CD4-positive, CD25-positive, alpha-beta regulatory T cell (primary cell): ENCODE results near the gene TEDC1. TPM values are rescaled to one million over a fixed set of nuclear protein-coding genes. Genes with fewer than 3 reads are reported as not detected.

ENCODE experiments used
- ATAC-seq, 2 donors: fragments of 150-1000 bp; cut with Tn5 transposase; one replicate each; pipeline ENCODE4 v1.10.0; 2021; ENCODE audit warnings: low read depth in 2 of 2, moderate number of reproducible peaks in 2 of 2, moderate library complexity in 1 of 2
- DNase-seq, 3 donors: peaks; one replicate each; pipeline versions ENCODE4 v3.0.0 to v3.0.0-alpha.2; 2012 to 2022; ENCODE audit warnings: mixed read lengths in 1 of 3
- H3K27ac ChIP-seq: one replicate; pipeline ENCODE4 v1.7.0; 2013; ENCODE audit warnings: mild to moderate bottlenecking, low read length; ENCODE audit not compliant: insufficient read depth, poor library complexity, severe bottlenecking
- H3K27me3 ChIP-seq: one replicate; pipeline ENCODE4 v1.7.0; 2013; ENCODE audit warnings: low read length; ENCODE audit not compliant: control insufficient read depth, insufficient read depth
- H3K36me3 ChIP-seq: one replicate; pipeline ENCODE4 v1.7.0; 2013; ENCODE audit warnings: mild to moderate bottlenecking, low read length, moderate library complexity; ENCODE audit not compliant: control insufficient read depth, insufficient read depth
- H3K4me1 ChIP-seq: 2 replicates; pipeline ENCODE4 v1.7.0; 2013; ENCODE audit warnings: mild to moderate bottlenecking, low read length; ENCODE audit not compliant: insufficient read depth, control insufficient read depth, poor library complexity, severe bottlenecking
- H3K4me3 ChIP-seq: one replicate; pipeline ENCODE4 v1.7.0; 2013; ENCODE audit warnings: low read depth, mild to moderate bottlenecking, low read length, moderate library complexity
- H3K9me3 ChIP-seq, 2 experiments: 1 replicate in 1 of 2; 2 replicates in 1 of 2; pipeline ENCODE4 v1.7.0; 2013; ENCODE audit warnings: low read length in 2 of 2, mild to moderate bottlenecking in 1 of 2, moderate library complexity in 1 of 2; ENCODE audit not compliant: control insufficient read depth in 2 of 2
- H3K27ac Mint-ChIP-seq, 3 donors: one replicate each; pipeline ENCODE4 v1.8.0; 2020 to 2022; ENCODE audit warnings: mild to moderate bottlenecking in 3 of 3, mixed read lengths in 3 of 3, moderate library complexity in 2 of 3
- H3K27me3 Mint-ChIP-seq: one replicate; pipeline ENCODE4 v1.8.0; 2022; ENCODE audit warnings: mild to moderate bottlenecking, mixed read lengths
- H3K36me3 Mint-ChIP-seq: one replicate; pipeline ENCODE4 v1.8.0; 2020; ENCODE audit warnings: mixed read lengths
- H3K4me1 Mint-ChIP-seq, 4 donors: one replicate each; pipeline ENCODE4 v1.8.0; 2020 to 2022; ENCODE audit warnings: mixed read lengths in 4 of 4, mild to moderate bottlenecking in 1 of 4
- H3K4me3 Mint-ChIP-seq, 4 donors: one replicate each; pipeline ENCODE4 v1.8.0; 2020 to 2022; ENCODE audit warnings: mild to moderate bottlenecking in 4 of 4, mixed read lengths in 4 of 4, moderate library complexity in 3 of 4
- H3K9me3 Mint-ChIP-seq, 7 donors: one replicate each; pipeline ENCODE4 v1.8.0; 2020 to 2022; ENCODE audit warnings: mixed read lengths in 7 of 7, mild to moderate bottlenecking in 3 of 7, moderate library complexity in 2 of 7
- polyA plus RNA-seq, 4 donors: library from polyadenylated mRNA; unstranded; fragments of 300-500 nt; fragmentation: Illumina TruSeq; gene quantifications; one replicate each; pipeline ENCODE4 v1.2.3, GENCODE V29; 2021
- total RNA-seq: library from RNA; stranded (reverse); gene quantifications from one replicate; pipeline ENCODE4 v1.2.3, GENCODE V29; 2022

Gene TEDC1
- total and polyA plus RNA-seq, 5 donors from 2014 or later: 5.5 to 118 (median 8.0) TPM

- Mint-ChIP-seq H3K4me1 (peaks cover 0 to 24% (median 6%) of the 10 kb centered on the region in 4 donors), H3K36me3 (no peaks in the 10 kb centered on the region), H3K9me3 (peaks cover 0 to 3% (median 0%) of the 10 kb centered on the region in 7 donors), H3K27me3 (peaks cover 43% of the 10 kb centered on the region), H3K4me3 (peak overlapping the region in 3 of 4 donors; percentile 51 to 81 (median 72)), H3K27ac (no peak overlapping the region)
- peak; percentile 65 to 66 for ATAC-seq
- Histone ChIP-seq H3K27me3 (peaks cover 3% of the 10 kb centered on the region), H3K4me1 (peaks cover 42% of the 10 kb centered on the region), H3K36me3 (no peaks in the 10 kb centered on the region), H3K27ac (no peak overlapping the region), H3K9me3 (no peaks in the 10 kb centered on the region), H3K4me3 (no peak overlapping the region)
- DNase-seq: peak; percentile 67 to 75 (median 74)
These were observed 37.0 kb downstream of the TEDC1 start for GRCh38 chr14:105527826-105528585.

GRCh38 chr14:105528586-105529318, 37.7 kb downstream of the TEDC1 start:
- no peak for ATAC-seq
- H3K27ac ChIP-seq: no peak overlapping the region
- peak overlapping the region; percentile 77 to 84 (median 80) for H3K4me3 Mint-ChIP-seq
- H3K36me3 ChIP-seq: no peaks in the 10 kb centered on the region
- no peaks in the 10 kb centered on the region for H3K36me3 Mint-ChIP-seq
- no peak for DNase-seq
- peak overlapping the region in 1 of 3 donors; percentile 60 for H3K27ac Mint-ChIP-seq
- H3K4me1 Mint-ChIP-seq: peaks cover 0 to 24% (median 3%) of the 10 kb centered on the region in 4 donors
- no peaks in the 10 kb centered on the region for H3K9me3 ChIP-seq
- peaks cover 37% of the 10 kb centered on the region for H3K27me3 Mint-ChIP-seq
- peaks cover 3% of the 10 kb centered on the region for H3K27me3 ChIP-seq
- H3K4me3 ChIP-seq: no peak overlapping the region
- H3K4me1 ChIP-seq: peaks cover 42% of the 10 kb centered on the region
- H3K9me3 Mint-ChIP-seq: peaks cover 0 to 3% (median 0%) of the 10 kb centered on the region in 7 donors

- peaks cover 3% of the 10 kb centered on the region for H3K27me3 ChIP-seq
- H3K4me3 ChIP-seq: no peak overlapping the region
- peak in 1 of 3 donors; percentile 39 for DNase-seq
- Mint-ChIP-seq H3K9me3 (peaks cover 0 to 3% (median 0%) of the 10 kb centered on the region in 7 donors), H3K4me1 (peaks cover 0 to 24% (median 3%) of the 10 kb centered on the region in 4 donors), H3K27ac (peak overlapping the region in 1 of 3 donors; percentile 60), H3K4me3 (peak overlapping the region; percentile 77 to 84 (median 80)), H3K36me3 (no peaks in the 10 kb centered on the region), H3K27me3 (peaks cover 36% of the 10 kb centered on the region)
- H3K9me3 ChIP-seq: no peaks in the 10 kb centered on the region
- ATAC-seq: no peak
- no peaks in the 10 kb centered on the region for H3K36me3 ChIP-seq
- peaks cover 42% of the 10 kb centered on the region for H3K4me1 ChIP-seq
- H3K27ac ChIP-seq: no peak overlapping the region
These were observed 38.2 kb downstream of the TEDC1 start for GRCh38 chr14:105529319-105529568.

GRCh38 chr14:105529569-105530284, 38.7 kb downstream of the TEDC1 start:
- Histone ChIP-seq H3K27ac (no peak overlapping the region), H3K4me1 (peaks cover 42% of the 10 kb centered on the region), H3K9me3 (no peaks in the 10 kb centered on the region), H3K4me3 (no peak overlapping the region), H3K36me3 (no peaks in the 10 kb centered on the region), H3K27me3 (no peaks in the 10 kb centered on the region)
- ATAC-seq: peak; percentile 9 to 17
- Mint-ChIP-seq H3K27ac (peak overlapping the region in 1 of 3 donors; percentile 60), H3K27me3 (peaks cover 32% of the 10 kb centered on the region), H3K9me3 (peaks cover 0 to 3% (median 0%) of the 10 kb centered on the region in 7 donors), H3K4me1 (peaks cover 0 to 24% (median 3%) of the 10 kb centered on the region in 4 donors), H3K4me3 (peak overlapping the region; percentile 77 to 84 (median 80)), H3K36me3 (no peaks in the 10 kb centered on the region)
- peak in 1 of 3 donors; percentile 31 for DNase-seq

- Mint-ChIP-seq H3K36me3 (no peaks in the 10 kb centered on the region), H3K27ac (peak overlapping the region in 1 of 3 donors; percentile 51), H3K9me3 (peaks cover 0 to 3% (median 0%) of the 10 kb centered on the region in 7 donors), H3K27me3 (peaks cover 25% of the 10 kb centered on the region), H3K4me3 (peak overlapping the region; percentile 41 to 75 (median 58)), H3K4me1 (peaks cover 0 to 24% (median 3%) of the 10 kb centered on the region in 4 donors)
- no peaks in the 10 kb centered on the region for H3K36me3 ChIP-seq
- ATAC-seq (no peak), DNase-seq (no peak)
- no peaks in the 10 kb centered on the region for H3K9me3 ChIP-seq
- H3K27ac ChIP-seq: no peak overlapping the region
- no peak overlapping the region for H3K4me3 ChIP-seq
- no peaks in the 10 kb centered on the region for H3K27me3 ChIP-seq
- peaks cover 42% of the 10 kb centered on the region for H3K4me1 ChIP-seq
These were observed 39.4 kb downstream of the TEDC1 start for GRCh38 chr14:105530285-105531087.

- Histone ChIP-seq H3K4me3 (no peak overlapping the region), H3K36me3 (no peaks in the 10 kb centered on the region), H3K27me3 (no peaks in the 10 kb centered on the region), H3K4me1 (peaks cover 38% of the 10 kb centered on the region), H3K9me3 (no peaks in the 10 kb centered on the region), H3K27ac (no peak overlapping the region)
- no peak for DNase-seq
- peaks cover 19% of the 10 kb centered on the region for H3K27me3 Mint-ChIP-seq
- no peak overlapping the region for H3K27ac Mint-ChIP-seq
- H3K9me3 Mint-ChIP-seq: peaks cover 0 to 3% (median 0%) of the 10 kb centered on the region in 7 donors
- no peaks in the 10 kb centered on the region for H3K36me3 Mint-ChIP-seq
- no peak for ATAC-seq
- H3K4me1 Mint-ChIP-seq: peaks cover 0 to 20% (median 3%) of the 10 kb centered on the region in 4 donors
- H3K4me3 Mint-ChIP-seq: peak overlapping the region in 3 of 4 donors; percentile 41 to 61 (median 44)
These were observed 40.2 kb downstream of the TEDC1 start for GRCh38 chr14:105531088-105531893.
